HG02943 (cell line): ENCODE results near the gene CEP72.
"Not testable (repeated sequence)": the region's sequence is repeated elsewhere in the genome, so short reads cannot be mapped to it uniquely, and the experiment has no call there.

Experiments
- ATAC-seq: cut with Tn5 transposase; IDR thresholded peaks from one replicate; pipeline ENCODE4 v1.9.1; 2021; ENCODE audit warnings: mild to moderate bottlenecking, low read depth, moderate library complexity; ENCODE audit not compliant: unreplicated experiment

CEP72 gene, protein sequence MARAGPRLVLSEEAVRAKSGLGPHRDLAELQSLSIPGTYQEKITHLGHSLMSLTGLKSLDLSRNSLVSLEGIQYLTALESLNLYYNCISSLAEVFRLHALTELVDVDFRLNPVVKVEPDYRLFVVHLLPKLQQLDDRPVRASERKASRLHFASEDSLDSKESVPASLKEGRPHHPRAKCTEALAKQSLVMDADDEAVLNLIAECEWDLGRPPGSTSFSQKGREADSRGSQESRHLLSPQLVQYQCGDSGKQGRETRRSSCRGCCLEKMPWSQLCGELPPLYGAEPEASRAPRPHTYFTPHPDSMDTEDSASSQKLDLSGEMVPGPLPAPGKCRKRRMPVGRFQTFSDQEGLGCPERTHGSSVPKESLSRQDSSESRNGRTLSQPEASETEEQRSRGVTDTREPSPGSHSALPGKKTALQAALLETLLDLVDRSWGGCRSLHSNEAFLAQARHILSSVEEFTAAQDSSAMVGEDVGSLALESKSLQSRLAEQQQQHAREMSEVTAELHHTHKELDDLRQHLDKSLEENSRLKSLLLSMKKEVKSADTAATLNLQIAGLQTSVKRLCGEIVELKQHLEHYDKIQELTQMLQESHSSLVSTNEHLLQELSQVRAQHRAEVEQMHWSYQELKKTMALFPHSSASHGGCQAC

DNA sequence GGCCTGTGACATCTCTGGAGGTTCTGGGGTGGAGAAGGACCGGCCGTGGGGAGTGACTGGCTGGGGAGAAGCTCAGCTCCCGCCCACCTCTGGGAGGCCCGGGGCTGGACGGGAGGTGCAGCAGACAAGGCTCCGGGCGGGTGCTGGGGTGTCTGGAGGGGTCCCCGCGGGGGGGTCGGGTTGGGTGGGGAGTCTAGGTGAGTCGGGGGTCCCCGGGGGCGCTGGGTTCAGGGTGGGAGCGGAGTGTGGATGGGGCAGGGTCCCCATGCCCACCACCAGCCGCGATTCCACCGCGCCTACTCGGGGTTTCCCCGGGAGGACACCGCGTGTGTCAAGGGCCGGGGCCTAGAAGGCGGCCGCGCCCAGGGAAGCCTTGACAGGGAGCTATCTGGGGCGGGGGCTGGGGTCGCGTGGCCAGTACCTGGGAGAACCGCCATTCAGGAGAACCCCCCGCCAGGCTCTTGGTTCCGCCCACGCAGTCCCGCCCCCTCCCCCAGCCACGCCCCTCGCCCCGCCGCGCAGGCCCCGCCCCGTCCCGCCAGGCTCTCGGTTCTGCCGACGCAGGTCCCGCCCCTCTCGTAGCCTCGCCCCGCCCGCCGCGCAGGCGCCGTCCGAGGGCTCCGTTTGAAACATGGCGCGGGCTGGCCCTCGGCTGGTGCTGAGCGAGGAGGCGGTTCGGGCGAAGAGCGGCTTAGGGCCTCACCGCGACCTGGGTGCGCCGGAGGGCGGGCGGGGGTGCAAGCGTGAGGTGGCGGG is at the start of gene CEP72:
TSS of gene CEP72 (plus strand) at position 610 of the 756 bp plus-strand sequence. CDS start at position 632, 22 bp downstream.
- peak; percentile 53 for ATAC-seq

DNA sequence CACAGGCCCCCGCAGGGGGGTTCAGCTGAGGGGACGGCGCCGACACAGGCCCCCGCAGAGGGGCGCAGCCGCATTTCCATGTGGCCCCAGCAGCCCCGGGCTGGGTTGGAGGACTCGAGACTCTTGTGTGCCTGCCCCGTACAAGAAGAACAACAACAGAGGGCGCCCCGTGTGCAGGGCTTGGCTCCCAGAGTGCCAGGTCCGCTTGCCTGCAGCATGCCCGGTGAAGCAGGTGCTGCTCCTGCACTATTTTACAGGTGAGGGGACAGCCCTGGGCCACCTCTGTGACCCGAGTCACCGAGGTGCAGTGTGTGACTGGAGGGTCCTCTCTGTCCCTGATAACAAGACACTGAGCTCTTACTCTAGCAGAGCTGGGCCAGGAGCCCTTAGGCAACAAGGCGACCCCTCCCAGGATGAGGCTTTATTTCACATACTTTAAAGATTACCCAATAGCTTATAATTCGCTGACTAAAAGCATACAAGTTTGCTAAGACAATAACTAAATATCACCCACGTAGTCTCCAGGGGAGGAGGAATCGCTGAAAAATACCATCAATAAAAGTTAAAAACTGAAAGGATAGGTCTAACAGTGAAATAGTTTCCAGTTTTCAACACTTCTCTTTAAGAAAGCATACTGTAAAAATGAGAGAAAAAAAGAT is 46.2 kb upstream of the CEP72 start:
- ATAC-seq, result no peak

DNA sequence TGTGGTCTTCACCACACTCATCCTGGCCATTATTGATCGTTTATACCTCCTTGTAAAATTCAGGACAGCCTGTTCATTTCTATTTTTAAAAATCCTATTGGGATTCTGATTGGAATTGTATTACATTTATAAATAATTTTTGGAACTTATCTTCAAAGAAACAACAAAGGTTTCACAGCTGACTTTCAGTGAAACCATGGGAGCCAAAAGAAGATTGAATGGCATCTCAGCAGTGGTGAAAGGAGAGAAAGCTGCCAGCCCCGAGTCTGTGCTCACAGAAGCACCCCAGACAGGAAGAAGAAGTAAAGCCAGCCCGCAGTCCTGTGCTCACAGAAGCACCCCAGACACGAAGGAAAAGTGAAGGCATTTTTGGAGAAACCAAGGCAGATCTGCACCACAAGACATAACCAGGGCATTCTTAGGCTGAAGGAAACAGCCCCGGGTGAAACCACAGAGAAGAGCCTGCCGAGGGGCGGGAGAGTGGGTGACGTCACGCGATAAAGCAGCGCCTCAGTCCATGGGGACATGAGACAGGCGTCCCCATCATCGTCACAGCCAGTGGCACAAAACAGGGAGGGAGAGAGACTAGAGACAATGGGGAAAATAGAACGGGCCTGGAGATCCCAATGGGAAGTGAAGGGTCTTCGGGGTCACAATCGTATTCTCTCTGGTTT is 45.4 kb upstream of the CEP72 start:
- no peak for ATAC-seq

DNA sequence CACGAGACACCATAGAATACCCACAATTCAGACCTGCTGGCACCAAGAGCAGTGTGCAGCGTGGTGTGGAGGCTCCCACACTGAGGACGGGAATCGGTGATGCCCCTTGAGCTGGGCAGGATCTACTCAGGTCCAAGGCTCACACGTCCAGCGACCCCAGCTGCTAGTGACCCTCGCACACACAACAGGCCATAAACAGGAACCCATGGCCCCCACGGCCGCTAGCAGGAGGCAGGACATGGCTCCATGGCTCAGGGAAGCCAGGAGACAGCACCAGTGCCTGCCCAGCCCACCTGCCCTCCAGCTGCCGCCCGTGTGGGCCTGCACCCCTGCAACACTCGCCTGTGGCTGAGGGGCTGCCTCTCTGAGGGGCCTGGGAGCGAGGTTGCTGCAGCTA is 44.5 kb upstream of the CEP72 start:
- ATAC-seq, result no peak

DNA sequence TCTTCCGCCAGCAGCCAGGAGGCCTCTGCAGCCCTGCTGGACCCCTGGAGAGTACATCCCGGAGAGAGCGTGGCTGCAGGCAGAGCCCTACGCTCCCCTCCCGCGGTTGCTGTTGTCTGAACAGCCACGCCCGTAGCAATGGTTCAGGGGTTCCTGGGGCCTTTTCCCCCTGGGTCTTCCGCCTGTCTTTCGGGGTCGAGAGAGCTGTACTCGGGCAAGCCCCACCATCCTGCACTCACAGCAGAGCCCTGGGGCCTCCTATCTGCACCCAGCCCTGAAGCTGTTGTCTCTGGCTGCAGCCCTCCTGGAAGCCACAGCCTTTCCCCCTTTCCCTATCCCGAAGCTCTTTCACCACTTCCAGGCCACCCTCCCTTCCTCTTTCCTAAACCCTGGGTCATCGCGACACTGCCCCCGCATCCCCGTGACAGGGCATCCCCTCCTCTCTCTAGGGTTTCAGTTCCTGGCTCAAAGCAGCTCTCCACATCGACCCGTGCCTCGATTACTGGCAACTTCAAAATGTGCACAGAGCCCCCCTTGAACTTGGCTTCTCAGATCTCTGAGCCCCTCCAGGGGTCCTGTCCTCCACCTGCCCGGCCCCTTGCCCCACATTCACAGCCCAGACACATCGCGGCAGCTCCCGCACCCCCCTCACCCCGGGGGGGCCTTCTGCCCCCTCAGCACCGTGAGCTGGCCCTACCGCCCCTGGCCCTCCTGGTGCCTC is 43.9 kb upstream of the CEP72 start:
- ATAC-seq, result no peak

DNA sequence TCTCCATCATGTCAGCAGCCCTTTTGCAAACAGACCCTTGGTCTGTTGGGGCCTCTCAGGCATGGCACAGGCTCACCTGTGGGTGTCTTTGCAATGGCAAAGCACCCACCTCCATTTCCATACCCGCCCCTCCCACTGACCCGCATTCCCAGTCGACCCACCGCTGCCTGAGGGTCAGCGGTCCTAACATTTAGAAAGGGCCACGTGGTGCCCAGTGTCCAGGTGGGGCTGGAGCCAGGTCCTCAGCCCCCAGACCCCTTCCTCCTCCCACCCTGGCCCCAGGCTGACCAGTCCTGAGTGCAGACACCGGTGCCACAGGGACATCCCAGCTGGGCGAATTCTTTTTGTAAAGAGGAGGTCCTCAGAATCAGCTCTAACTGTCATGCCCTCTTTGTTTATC is 43.3 kb upstream of the CEP72 start:
- ATAC-seq, result no peak

DNA sequence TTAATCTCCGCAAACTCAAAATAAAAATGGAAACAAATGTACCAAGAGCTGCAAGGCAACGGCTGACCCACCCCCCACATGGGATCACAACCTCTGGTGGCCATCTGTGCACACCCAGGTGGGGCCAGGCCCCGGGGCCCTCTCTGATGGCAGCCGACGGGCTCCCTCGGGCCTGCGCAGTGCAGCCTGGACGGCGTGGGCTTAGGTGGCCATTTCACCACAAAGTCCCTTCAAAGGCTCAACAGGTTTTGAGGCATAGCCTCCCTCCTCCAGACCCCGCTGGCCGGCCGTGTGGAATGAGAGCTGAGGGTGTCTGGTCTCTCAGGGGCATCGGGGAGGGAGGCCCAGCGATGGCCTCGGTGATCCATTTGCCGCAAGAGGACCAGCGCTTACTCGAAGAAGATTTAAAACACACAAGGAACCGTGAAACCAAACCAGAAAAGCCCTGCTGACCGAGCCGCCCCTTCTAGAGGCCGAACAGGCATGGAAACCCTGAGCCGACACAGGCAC is 42.7 kb upstream of the CEP72 start:
- ATAC-seq, result no peak

DNA sequence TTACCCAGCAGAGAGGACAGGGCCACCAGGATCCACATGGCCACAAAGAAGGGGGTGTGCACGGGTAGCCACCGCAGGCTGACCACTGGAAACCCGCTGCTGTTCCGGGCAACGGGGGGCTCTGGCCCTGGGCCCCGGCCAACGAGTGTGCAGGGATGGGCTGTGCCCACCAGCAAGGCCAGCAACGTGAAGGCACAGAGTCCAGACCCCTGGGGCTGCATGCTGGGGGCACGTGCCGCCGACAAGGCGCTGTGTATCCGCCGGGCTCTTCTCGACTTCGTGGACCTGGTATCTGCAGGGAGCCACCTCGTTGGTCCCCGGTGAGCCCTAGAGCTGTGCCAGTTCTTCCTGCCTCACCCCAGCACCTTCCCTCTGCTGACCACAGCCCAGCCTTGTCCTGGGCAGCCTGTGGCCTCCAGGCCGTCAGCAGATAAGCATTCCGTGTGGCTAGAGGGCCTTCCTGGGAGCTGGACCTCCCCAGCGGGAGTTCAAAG is 42.2 kb upstream of the CEP72 start:
- ATAC-seq, result no peak

DNA sequence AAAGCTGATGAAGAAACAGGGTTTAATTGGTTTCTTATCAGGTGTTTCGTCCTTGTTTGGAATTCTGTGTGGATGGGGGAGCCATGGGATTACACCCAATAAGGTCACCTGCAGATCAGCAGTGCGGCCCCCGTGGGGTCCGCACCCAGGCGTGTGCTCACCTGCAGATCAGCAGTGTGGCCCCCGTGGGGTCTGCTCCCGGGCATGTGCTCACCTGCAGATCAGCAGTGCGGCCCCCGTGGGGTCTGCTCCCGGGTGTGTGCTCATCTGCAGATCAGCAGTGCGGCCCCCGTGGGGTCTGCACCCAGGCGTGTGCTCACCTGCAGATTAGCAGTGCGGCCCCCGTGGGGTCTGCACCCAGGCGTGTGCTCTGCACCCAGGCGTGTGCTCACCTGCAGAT is 41.7 kb upstream of the CEP72 start:
- no peak for ATAC-seq

DNA sequence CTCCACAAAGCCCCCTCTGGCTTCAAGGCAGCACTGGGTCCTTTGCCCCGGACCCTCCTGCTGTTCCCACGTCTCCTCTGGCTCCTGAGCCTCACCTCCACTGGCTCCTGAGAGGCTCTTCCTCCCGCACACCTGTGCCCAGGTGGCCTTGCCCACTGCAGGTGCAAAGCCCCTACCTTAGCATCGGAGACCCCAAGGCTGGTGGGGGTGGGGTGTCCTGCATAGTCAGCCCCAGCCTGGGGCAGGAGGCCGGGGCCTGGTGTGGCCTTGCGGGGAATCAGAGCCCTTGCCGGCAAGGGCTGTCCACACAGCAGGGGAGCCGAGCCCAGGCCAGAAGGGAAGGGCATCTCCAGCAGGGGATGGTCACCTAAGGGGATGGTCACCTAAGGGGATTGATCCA is 41.3 kb upstream of the CEP72 start:
- ATAC-seq, result no peak

DNA sequence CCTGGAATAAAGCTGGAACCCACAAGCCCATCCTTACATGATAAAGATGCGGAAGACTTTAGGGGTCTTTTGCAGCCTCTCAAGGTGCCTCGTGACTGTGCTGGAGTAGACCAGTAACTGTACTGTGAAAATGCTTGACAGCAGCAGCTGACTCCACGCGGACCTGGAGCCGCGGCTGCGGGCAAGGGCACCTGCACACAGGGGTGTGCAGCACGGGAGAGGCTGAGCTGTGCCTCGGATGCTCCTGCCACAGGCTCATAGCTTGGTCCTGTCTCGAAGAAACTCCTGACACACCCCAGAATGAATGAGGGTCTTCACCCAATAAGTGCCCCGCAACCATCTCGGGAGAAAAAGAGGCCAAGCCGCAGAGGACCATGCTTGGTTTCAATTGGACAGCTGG is 40.3 kb upstream of the CEP72 start:
- no peak for ATAC-seq

DNA sequence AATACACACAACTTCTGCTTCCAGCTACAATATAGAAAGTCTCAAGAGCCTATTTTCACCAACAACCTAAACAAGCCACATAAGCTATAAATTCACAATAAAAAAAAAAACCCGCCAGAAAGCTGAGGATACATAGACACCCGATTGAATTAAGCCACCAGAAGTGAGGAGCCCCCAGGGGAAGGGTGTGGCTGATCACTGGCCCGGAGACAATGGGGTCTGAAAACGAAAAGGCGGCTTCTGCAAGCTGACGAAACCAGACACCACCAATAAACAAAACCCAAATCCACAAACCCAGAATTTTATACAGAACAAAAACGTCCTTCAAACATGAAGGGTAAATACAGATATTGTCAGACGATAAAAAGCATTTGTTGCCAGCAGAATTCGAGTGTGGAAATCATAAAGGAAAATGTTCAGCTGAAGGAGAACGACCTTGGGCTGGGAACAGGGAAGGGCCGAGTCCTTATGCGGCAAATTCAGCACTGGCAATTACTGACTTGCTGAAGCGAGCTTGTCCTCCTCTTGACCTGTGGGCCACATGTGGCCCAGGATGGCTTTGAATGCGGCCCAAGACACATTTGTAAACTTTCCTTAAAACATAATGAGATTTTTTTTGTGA is 39.6 kb upstream of the CEP72 start:
- no peak for ATAC-seq

DNA sequence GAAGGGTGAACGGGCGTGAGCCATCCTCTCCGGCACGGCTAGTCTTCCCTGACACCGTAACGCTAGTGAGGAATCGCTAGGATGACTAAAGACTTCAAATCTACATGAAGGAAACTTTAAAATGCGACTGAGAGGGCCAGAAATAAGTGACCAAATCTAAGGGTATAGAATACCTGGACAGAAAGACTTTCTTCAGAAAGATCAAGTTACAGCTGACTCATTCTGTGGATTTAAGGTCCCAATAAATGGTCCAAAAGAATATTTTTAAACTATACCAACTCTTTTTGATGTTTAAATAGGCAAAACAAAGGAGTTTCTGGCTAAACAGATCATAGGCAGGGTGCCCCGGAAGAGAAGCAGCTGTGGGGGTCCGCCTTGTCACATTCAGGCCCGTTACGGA is 38.9 kb upstream of the CEP72 start:
- no peak for ATAC-seq

DNA sequence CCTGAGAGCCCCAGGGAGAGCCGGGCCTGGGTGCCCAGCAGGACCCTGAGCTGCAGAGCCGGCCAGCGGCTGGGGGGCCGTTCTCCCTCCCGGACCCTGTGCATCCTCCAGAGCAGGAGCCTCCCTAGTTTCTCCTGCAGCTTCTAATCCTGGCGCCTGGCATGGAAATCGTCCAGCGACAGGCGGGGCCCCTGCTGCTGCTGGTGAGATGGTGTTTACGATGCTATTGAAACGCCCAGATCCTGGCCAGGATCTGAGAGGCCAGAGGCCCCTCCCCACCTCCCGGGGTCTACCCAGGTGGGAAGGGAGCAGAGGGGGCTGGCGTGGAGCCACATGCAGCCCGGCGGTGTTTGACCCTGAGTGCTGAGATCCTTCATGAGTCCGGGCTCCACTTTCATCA is 38.2 kb upstream of the CEP72 start:
- ATAC-seq, result no peak

DNA sequence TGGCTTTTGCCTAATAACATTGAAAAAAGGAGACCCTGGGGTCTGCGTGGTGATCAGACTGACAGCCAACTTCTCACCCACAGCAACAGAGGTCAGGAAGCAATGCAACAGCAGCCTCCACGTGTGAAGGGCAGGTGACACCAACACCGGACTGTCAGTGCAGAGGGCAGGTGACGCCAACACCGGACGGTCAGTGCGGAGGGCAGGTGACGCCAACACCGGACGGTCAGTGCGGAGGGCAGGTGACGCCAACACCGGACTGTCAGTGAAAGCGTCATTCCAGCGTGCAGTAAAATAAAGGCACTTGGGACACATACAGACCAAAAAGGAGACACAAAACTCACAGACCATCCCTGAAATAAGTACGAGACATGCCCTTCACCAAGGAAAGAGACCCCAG is 37.2 kb upstream of the CEP72 start:
- no peak for ATAC-seq

DNA sequence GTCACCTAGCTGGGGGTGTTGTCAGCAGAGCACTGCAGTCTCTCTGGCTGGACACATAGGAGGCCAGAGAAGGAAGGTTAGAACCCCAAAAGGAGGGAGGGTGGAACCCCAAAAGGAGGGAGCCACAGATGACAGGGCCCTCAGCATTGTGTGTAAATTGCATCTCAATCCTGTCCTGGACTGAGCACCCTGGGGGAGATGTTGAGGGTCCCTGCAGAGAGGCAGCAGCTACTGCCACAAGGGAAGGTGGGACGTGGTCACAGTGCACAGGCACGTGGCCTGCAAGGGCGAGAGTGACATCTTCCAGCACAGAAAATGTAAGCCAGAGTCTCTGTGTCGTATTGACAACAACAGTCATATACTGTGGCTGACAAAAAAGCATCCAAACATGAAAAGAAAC is 36.5 kb upstream of the CEP72 start:
- no peak for ATAC-seq

DNA sequence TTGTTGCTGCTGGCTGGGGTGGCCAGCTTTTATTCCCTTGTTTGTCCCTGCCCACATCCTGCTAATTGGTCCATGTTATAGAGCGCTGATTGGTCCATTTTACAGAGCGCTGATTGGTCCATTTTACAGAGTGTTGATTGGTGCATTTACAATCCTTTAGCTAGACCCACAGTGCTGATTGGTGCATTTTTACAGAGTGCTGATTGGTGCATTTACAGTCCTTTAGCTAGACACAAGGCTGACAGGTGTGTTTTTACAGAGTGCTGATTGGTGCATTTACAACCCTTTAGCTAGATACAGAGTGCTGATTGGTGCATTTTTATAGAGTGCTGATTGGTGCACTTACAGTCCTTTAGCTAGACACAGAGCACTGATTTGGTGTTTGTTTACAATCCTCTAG is 34.9 kb upstream of the CEP72 start:
- ATAC-seq, result not testable (repeated sequence)

DNA sequence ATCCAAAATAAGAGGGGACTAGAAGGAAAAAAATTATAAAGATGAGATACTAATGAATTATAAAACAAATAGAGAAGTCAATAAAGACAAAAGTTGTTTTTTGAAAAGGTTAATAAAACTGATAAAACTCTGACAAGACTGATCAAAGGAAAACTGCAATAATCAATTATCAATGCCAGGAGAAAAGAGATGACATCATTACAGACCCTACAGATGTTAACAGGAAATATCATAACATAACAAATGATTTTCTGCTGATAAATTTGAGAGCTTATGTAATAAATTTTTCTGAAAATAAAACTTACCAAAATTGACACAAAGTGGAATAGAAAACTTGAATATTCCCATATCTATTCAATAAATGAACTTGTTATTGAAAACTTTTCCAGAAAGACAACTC is 34.3 kb upstream of the CEP72 start:
- no peak for ATAC-seq

DNA sequence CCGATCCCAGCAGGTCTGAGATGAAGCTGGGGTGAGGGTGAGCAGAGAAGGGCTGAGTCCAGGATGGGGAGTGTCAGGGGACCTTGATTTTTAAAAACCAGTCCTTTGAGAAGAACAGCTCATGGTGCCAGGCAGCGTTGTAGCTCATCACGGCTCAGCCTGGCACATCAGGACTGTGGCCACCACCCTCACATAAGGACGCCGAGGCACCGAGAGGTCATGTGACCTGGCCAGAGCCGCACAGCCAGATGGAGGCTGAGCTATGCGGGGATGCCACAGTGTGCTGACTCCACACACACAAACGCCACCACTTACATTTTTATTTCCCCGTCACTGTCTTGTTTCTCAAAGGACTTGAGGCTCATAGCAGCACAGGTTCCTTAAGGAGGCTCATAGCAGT is 32.9 kb upstream of the CEP72 start:
- ATAC-seq, result no peak
